Muscle of arm (tissue), 12 donors: ENCODE results near the gene IL27RA. TPM values are rescaled to one million over a fixed set of nuclear protein-coding genes. Genes with fewer than 3 reads are reported as not detected.
A peak's percentile ranks its signal among the peaks of the same experiment; 100 is the strongest.

Experiments used
- DNase-seq: peaks from one replicate; pipeline ENCODE4 v3.0.0-alpha.2; 2013
- polyA plus RNA-seq, 12 donors: library from polyadenylated mRNA; unstranded; fragments of 120-200 nt; gene quantifications; one replicate each; pipeline ENCODE4 v1.2.1, GENCODE V29; 2013; ENCODE audit not compliant: insufficient read length in 12 of 12

Gene IL27RA
- polyA plus RNA-seq, 12 donors = 2.0 to 8.2 (median 2.8) TPM; not detected in 1

DNA sequence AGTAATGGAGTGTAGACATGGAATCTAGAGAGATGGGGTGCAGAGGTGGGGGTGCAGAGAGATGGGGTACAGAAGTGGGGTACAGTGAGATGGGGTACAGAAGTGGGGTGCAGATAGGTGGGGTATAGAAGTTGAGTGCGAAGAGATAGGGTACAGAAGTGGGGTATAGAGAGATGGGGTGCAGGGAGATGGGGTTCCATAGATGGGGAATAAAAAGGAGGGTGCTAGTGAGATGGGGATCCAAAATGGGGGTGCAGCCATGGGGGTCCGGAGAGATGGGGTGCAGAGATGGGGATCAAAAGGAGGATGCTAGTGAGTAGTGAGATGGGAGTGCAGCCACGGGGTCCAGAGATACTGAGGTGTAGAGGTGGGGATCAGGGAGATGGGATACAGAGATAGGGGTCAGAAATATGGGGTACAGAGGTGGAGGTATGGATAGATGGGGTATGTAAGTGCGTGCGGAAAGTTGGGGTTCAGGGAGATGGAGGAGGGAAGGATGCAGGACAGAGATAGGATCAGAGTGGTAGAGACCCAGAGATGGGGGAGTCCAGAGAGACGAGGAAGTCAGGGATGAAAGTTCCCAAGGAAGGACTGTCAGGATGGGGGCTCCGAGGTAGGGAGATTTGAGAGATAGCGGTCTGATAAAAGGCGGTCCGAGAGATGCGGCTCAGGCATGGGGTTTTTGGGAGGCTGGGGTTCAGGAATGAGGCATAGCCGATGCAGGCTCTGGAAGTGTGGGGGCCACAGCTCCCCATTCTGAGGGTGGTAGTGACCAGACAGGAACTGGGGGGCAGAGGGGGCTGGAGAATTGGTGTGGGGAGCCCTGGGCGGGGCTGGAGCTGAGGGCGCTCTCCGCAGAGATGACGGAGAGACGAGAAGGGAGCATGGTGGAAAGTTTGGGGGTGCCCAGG lies 26.9 kb downstream of the IL27RA start:
- DNase-seq = no peak

DNA sequence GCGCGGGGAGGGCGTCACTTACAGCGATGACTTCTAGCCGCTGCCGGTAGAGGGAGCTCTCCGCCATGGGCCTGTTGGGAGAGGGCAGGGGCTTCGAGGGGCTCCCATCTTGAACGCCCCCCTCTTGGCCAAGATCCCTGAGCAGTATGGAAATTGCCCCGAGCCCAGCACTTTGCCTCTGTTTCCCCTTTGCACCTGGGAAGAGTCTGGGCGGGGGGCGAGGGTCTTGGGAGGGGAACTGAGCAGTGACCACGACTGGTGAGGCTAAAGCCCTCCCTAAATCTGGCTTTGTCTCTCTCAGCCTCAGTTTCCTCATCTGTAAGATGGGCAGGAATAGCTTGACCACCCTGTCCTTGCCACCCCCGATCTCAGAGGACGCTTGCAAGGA lies 27.5 kb downstream of the IL27RA start:
- DNase-seq = no peak

DNA sequence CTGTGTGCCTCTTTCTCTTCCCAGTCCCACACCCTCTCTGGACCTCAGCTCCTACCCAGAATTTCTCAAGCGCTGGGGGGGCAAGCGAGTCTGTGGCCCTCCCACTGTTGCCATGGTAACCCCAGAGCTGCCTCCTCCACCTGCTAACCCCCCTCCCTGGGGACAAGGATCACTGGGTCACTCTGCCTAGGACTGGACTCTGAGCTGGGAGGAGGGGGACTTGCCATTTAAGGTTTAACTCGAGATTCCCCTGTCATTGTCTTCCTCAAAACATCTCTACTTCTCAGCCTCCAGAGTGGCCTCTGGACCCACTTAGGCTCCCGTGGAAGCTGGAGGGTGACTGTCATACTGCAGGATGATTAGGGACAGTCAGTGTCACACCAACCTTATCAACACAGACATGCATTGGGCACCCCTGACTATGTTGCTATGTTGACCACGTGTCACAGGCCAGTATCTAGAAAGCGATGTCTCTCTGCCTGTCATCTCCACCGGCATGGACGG lies 28.1 kb downstream of the IL27RA start:
- DNase-seq = no peak

DNA sequence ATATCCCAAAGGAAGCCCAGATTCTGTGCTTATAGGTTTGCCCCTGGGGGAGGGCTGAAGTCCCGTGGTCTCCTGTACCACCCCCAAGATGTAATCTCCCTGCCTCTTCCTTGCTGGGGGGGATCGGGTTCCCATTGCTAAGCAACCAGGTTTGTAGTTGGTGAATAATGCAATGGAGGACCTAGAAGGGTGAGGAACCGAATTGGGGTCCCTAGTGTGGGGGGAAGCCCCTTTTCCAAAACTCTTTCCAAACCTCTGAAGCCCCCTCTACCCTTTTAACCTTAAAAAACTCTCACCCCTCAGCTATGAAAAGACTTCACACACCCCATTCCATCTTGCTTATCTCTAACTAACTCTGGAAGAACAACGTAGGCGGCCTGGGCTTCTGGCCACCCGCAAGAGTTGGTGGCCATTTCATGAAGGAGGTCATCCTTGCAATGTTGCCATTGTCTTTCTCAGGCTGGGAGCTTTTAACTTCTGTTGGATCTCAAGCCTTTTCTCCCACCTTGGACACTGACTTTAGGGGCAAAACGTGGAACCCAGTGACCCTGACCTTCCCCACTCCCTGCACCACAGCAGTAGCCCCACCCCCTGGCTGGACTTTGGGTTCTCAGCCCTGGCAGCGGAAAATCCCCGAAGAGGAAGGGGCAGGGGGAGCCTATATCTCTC lies 29.7 kb downstream of the IL27RA start:
- DNase-seq = no peak

DNA sequence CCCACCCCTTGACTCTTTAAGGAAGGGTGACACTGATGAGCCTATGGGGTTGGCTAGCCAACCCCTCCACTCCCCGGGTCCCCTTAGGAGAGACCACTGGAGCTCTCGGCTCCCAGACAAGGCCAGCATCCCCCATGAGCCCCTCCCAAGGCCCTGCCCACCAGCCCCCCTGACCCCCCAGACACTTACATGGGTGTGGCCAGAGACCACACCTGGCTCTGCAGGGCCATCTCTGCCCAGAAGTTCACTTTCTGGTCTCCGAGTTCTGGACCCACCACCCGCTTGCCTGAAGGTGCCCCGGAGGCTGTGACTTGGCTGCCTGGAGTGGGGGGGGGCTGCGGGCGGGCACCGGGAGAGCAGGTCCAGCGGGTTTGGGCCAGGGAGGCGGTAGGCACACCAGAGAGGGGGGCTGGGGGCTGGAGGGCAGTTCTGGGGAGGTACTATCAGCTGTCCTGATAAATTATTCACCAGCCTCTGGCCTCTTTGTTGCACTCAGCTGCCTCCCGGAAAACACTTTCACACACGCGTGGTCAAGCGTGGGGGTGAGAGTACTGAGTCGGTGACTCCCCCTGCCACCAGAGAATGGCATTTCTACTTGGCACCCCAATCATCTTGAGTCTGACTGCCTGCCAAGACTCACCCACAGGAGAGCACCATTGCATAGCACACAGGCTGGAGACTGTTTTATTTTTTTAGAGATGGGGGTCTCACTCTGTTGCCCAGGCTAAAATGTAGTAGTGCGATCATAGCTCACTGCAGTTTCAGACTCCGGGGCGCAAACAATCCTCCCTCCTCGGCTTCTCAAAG lies 30.4 kb downstream of the IL27RA start, which contains the start of gene PALM3:
Gene PALM3 (minus strand): TSS at position 326 of the 807 bp plus-strand sequence. CDS start 96 bp downstream, at position 230.
- no peak for DNase-seq

DNA sequence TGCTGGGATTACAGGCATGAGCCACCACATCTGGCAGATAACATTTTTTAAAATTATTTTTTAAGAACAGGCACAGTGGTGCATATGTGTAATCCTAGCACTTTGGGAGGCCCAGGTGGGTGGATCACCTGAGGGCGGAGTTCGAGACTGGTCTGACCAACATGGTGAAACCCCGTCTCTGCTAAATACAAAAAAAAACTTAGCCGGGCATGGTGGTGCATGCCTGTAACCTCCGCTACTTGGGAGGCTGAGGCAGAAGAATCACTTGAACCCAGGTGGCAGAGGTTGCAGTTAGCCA lies 30.9 kb downstream of the IL27RA start:
- DNase-seq = no peak

DNA sequence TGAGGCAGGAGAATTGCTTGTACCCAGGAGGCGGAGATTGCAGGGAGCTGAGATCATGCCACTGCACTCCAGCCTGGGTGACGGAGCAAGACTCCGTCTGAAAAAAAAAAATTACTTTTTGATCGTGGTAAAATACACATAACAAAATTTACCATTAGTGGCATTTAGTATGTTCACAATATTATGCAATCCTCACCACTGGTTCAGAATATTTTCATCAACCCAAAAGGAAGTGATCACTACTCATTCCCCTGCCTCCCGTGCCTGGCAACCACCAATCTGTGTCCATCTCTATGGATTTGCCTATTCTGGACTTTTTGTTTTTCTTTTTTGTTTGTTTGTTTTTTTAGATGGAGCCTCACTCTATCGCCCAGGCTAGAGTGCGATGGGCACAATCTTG lies 31.5 kb downstream of the IL27RA start:
- DNase-seq = no peak

DNA sequence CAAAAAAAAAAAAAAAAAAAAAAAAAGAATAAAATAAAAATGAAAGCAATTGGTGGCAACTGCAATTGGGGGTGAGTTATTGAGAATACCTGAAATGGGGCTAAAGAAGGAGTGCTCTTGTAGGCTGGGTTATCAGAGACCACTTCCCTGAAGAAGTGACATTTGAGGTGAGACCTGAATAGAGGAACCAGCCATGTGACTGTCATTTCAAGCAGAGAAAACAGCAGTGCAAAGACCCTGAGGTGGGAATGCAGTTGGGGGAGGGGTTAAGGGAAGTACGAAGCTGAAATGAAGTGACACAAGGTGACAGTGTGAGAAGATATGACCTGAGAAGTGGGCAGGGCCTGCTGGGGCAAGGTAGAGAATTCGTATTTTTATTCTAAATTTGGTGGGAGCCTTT lies 34.6 kb downstream of the IL27RA start:
- DNase-seq = no peak

DNA sequence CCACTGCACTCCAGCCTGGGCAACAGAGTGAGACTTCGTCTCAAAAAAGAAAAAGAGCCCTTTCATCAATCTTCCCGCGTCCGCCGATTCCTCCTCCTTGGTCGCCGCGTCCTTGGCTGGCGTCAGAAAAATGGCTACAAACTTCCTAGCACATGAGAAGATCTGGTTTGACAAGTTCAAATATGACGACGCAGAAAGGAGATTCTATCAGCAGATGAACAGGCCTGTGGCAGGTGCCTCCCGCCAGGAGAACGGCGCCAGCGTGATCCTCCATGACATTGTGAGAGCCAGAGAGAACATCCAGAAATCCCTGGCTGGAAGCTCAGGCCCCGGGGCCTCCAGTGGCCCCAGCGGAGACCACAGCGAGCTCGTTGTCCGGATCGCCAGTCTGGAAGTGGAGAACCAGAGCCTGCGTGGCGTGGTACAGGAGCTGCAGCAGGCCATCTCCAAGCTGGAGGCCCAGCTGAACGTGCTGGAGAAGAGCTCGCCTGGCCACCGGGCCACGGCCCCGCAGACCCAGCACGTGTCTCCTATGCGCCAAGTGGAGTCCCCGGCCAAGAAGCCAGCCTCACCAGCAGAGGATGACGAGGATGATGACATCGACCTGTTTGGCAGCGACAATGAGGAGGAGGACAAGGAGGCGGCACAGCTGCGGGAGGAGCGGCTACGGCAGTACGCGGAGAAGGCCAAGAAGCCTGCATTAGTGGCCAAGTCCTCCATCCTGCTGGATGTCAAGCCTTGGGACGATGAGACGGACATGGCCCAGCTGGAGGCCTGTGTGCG lies 38.9 kb downstream of the IL27RA start:
- DNase-seq = no peak

DNA sequence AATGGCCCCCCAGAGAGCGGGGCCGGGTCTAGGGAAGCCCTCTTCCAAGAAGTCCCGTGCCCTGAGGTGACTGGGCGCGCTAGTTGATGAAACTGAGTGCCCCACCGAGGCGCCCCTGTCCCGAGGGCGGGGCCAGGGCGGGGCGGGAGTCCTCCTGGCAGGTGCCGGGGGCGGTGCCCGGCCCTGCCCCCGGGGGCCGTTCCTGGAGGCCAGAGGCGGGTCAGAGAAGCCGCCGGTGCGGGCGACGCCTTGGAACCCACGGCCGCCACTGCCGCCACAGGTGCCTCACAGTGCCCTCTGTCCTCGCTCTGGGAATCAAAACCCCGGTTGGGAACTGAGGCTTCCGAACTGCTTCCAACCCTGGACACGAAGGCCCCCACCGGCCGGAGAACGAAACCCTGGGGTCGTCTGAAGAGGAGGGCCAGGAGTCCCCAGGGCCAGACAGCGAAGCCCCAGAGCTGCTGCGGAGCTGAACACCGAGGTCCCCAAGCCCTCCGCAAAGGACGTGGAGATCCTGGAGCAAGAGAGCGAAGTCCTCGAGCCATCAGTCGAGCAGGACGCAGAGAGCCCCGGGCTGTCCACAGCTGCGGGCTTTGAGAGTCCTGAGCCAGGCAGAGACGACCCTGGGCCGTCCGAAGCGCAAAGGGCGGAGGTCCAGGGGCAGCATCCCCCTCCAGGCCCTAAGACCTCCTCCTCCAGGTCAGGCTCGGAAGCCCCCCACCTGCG lies 41.1 kb downstream of the IL27RA start, which contains the start of gene MISP3:
Gene MISP3 (plus strand): TSS at position 252 of the 726 bp plus-strand sequence. CDS start 524 bp downstream, outside the sequence.
- no peak for DNase-seq

DNA sequence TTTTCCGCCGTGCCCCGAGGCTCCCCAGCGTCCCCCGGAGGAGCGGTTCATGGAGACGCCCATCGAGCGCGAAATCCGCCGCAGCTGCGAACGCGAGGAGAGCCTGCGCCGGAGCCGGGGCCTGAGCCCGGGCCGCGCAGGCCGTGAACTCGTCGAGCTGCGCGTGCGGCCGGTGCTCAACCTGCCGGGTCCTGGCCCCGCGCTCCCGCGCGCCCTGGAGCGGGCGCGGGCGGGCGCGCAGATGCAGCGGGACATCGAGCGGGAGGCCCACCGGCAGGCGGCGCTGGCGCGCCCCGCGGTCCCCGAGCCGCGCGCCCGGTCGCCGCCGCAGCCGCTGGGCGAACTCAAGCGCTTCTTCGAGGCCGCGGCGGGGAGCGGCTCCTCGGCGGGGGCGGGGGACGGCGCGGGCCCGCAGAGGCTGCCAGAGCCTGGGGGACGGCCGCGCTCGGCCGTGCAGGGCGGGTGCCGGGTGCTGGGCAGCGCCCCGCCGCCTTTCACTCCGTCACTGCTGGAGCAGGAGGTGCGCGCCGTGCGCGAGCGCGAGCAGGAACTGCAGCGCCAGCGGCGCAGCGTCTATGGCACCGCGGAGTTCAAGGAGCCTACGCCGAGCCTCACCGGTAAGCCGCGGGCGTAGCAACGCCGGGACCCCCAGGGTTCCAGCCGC lies 41.8 kb downstream of the IL27RA start:
- peak; percentile 75 for DNase-seq

DNA sequence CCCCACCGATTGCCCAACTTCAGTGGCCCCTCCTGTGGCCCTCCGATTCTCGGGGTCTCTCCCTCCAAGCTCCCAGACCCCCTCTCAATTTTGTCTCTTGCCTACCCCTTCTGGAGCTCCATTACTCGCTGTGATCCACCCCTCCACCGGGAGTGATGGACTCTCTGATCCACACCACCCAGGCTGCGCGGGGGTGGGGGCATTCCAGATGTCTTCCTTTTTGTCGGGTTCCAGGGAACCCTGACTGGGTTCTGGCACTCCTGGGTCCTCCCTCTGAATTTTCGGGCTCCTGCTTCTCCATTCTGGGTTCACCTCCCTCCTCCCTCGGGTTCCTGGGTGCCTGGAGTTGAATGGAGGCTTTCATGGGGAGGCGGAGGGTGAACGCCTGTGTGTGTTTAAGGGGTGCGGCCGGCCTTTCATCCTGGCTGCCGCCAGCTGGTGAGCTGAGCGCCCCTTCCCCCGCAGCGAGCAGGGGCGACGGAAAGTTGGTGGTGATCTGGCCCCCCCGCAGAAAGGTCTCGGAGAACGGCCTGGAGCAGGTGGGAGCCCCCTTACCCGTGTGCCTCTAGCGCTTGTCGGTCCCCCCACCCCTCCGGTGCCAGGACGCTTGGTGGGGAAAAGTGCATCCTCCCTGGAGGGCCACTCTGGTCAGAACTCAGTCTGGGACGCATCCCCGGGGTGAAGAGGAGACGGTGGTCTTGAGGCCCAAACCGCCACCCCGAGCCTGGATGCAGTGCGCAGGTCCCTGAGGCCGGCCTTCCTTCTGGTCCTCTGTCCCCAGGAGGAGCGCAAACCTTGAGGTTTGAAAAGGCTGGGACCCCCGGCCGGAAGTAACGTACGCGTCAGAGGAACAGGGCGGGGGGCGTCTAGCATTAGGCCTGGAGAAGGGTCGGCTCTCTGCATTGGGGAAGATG lies 42.6 kb downstream of the IL27RA start:
- DNase-seq = no peak

DNA sequence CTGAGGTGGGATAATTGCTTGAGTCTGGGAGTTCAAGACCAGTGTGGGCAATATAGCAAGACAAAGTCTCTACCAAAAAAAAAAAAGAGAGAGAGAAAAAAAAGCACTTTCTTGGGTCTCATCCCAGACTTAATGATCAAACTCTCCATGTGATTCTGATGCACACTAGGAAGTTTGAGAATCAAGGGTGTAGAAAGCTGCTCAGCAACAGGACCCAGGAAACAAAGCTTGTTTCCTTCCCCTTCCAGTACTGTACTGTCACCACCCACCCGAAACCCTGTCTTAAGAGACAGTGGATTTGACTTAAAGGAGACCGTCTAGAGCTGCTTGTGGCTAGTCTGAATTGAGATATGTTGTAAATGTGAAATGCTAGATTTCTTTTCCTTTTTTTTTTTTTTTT lies 46.8 kb downstream of the IL27RA start:
- DNase-seq = no peak

DNA sequence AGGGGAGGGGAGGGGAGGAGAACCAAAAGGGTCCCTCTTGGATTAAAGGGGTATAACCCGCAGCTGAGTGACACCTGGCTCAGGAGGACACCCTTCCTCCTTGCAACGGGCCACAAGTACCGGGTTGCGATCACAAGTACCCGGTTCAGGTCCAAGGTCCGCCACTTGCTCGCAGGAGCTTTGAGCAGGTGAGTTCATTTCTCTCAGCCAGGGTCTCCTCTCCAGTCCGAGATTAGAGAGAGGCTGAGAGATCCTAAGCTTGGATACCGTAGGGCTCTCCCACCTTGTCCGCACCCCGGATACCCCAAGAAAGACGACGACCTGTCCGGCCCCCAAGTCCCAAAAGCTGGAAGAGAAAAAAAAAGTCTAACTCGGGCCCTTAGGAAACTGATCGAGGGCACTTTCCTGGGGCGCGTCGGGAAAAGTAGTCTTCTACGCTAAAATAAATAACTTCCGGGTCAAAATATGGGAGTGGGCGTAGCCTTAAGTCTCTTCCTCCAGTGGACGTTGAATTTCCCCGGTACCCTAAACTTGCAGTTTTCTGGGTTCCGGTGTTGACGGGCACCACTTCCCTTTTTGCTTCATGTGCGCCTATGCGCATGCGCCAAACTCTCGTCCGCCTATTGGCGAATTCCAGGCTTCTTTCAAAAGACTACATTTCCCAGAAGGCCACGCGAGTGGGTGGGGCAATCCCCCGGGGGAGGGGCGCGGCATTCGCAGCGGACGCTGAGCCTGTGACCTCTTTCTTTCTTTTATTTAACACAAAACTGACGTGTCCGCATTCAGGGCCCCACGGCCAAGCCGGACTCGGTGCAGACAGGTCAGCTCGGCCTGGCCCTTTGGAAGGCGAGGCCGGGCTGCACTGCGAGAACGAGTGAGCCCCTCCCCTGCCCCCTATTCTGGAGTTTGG lies 49.6 kb downstream of the IL27RA start:
- DNase-seq = peak; percentile 100

DNA sequence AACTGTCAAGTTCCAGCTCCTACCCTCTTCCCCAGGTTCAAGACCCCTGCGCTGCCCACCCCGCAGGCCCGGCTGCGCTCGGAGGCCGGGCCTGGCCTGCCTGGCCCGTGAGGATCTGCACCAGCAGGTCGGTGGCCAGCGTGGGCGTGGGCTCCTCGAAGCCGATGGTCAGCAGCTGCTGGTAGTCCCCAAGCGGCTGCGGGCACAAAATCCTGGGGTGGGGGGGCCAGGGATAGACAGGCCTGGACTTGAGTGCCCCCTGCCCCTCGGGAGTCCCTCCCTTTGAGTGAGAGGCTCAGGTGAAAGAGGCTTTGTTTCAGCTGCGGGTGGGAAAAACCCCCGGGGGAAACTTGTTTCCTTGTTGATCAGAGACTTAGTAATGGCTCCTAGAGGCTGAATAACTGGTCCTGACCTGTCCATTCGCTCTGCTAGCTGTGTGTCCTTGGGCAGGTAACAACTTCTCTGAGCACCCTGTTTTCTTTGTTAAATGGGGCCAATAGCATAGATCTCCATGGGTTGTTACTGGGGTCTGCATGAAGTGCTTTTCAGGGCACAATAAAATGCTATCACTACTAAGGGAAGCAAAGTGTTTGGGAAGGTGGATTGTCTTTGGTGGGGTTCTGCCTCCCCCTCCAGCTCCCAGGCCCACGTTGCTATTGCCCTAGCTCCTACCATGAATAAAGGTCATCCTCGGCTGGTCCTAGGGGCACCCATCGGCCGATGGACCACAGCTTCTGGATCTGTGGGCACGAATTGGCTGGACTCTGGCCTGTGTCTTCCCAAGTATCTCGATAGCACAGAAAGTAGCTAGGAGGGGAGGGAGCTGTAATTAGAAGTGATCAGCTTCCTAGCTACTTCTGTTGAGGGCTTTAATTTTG lies 50.5 kb downstream of the IL27RA start:
- no peak for DNase-seq

DNA sequence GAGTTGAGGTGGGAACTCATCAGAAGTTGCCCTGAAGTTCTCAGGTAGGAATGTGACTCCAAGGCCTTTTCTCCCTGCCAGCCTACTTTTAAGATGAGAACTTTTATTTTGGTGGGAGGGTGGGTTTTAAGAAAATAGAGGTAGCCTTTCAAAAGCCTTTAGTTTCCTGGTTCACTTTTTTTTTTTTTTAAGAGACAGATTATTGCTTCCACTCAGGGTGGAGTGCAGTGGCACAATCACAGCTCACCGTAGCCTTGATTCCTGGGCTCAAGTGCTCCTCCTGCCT lies 51.1 kb downstream of the IL27RA start:
- DNase-seq = no peak
